DOHH2 (cell line): Measurements from ENCODE around the gene HTR7.

Source experiments
- CTCF ChIP-seq: fragments of 200-600 bp; sonication (generic); IDR thresholded peaks from one replicate; pipeline ENCODE4 v1.5.1; 2014; ENCODE audit warnings: antibody characterized with exemption, mild to moderate bottlenecking, low read depth, low read length; ENCODE audit not compliant: poor library complexity, severe bottlenecking
- EZH2phosphoT487 ChIP-seq: fragments of 200-600 bp; sonication (generic); IDR thresholded peaks from 2 replicates; pipeline ENCODE4 v1.6.1; 2017; ENCODE audit warnings: borderline replicate concordance, mild to moderate bottlenecking, antibody characterized with exemption, low read length, moderate library complexity, mixed read lengths

- no peak for TF ChIP-seq CTCF
- TF ChIP-seq EZH2phosphoT487 = no peak
Measured at GRCh38 chr10:90849956-90850749, 7.7 kb downstream of the HTR7 start.
